RPMI7951 (cell line): ENCODE measurements around the gene RXRA. TPM values are rescaled to one million over a fixed set of nuclear protein-coding genes. Genes with fewer than 3 reads are reported as not detected.

Source experiments
- DNase-seq: peaks from one replicate; pipeline ENCODE4 v3.0.0-alpha.2; 2012; ENCODE audit warnings: low read depth
- total RNA-seq: library from RNA; depleted of rRNA; stranded (reverse); fragments of >200 nt; shearing (Covaris generic); gene quantifications from 2 replicates; pipeline ENCODE4 v1.2.3, GENCODE V29; 2014

RXRA gene
- total RNA-seq, 1 experiment from 2014 or later = 3.5 TPM

DNA sequence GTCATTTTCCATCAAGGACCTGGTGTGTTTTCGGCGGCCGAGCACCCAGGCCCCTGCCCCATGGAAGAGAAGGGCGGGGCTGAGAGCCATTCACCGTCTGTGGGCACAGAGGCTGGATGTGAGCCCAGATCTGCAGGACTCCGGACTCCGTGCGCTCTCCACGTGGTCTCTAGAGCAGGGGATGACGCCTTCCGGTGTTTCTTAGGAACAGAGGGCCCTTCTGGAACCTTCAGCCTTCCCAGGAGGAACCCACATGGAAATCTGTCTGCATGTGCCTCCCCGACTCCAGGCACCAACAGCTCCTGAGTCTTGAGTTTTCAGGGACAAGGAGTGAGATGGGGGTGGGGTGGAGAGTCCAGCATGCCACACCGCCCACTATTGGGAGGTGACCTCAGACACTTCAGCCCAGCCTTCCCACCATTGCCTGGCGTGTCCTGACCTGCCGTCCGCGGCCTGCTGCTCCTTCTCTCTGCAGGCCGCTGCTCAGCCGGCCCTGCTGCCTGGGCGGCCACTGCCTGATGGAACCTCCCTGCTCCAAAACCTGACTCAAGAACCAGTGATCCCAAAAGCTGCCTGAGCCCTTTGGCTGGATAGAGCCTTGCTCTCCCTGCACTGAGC lies 2.4 kb upstream of the RXRA start:
- peak; percentile 16 for DNase-seq

GRCh38 chr9:134324359-134325095 lies 1.7 kb upstream of the RXRA start:
- DNase-seq = peak; percentile 37

GRCh38 chr9:134325096-134325812 lies 1.0 kb upstream of the RXRA start:
- DNase-seq = peak; percentile 40

GRCh38 chr9:134326724-134327601 lies 708 bp downstream of the RXRA start:
- DNase-seq = peak; percentile 45

DNA sequence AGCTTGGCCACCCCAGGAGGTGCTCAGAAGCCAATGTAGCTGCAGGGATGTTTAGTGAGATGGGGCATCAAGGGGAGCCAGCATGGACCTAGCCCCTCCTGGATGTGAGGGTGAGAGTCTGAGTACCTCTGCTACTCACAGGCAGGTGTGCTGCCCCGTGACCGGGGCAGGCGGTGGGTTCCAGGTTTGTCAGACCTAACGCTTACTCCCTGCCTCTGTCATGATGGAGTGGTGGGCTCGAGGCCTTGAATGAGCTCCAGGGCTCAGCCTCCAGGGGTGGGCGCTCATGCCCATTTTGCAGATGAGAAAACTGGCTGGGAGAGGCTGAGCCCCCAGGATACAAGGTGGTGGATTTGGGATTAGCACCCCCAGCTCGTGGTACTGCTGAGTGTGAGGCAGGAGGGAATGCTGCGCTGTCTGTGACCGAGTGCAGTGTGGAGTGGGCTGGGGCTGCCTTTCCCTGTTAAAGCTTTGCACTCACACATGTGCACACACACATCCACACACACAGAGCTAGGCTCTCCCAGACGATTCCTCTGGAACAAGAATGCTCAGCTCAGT lies 1.5 kb downstream of the RXRA start:
- no peak for DNase-seq

DNA sequence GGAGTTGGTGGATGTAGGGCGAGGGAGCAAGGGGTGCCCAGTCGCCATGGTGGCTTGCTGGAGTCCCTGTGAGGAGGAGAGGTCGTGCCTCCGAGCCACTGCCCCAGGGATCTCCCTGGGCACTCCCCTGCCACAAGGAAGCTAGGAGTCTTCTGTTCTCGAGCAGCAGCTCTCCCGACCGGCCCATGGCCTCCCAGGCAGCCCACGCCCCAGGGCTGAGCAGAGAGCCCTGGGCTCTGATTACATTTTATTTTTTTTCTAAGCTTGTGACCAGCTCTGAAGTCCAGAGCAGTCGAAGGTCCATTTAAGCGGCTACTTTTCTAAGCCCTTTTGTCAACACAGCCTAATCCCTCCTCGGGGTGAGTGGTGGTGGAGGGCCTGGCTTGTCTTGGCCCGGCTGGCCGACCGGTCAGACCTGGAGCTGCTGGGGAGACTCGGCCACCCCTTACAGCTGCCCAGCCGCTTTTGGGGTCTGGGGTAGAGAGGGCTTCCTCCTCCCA lies 2.1 kb downstream of the RXRA start:
- DNase-seq = no peak

GRCh38 chr9:134328841-134329575 lies 2.8 kb downstream of the RXRA start:
- no peak for DNase-seq

DNA sequence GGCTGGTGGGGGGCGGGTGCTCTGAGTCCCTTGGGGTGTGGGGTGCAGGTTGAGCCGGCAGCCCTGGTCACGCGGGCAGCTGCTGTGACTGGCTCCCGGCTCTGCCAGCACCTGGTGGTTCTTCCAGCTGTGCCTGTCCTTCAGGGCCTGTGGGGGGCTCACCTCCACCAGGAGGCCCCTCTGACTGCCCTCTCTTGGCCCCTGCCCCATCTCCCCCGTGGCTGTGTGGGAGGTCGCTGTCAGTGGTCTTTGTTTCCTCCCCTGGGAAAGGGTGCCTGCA lies 3.3 kb downstream of the RXRA start:
- DNase-seq = no peak

- no peak for DNase-seq
These were observed 3.6 kb downstream of the RXRA start for GRCh38 chr9:134329886-134330285.

DNA sequence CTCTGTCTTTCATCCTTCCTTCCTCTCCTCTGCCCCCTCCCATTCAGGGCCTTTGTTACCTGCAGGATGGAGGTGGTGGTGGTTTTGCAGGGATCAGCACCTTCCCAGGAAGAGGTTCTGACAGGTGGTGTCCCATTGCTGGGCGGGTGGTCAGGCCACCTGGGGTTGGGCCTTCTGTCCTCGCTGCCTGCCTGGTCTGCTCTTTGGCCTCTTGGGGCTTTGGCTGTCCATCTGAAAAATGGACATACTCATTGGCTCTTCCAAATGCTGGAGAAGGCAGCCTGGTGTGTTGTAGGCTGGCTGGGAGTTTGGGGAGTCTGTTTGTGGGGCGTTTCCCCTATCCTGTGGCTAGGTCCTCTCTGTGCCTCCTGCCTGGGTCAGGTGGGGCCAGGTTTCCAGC lies 4.3 kb downstream of the RXRA start:
- no peak for DNase-seq

DNA sequence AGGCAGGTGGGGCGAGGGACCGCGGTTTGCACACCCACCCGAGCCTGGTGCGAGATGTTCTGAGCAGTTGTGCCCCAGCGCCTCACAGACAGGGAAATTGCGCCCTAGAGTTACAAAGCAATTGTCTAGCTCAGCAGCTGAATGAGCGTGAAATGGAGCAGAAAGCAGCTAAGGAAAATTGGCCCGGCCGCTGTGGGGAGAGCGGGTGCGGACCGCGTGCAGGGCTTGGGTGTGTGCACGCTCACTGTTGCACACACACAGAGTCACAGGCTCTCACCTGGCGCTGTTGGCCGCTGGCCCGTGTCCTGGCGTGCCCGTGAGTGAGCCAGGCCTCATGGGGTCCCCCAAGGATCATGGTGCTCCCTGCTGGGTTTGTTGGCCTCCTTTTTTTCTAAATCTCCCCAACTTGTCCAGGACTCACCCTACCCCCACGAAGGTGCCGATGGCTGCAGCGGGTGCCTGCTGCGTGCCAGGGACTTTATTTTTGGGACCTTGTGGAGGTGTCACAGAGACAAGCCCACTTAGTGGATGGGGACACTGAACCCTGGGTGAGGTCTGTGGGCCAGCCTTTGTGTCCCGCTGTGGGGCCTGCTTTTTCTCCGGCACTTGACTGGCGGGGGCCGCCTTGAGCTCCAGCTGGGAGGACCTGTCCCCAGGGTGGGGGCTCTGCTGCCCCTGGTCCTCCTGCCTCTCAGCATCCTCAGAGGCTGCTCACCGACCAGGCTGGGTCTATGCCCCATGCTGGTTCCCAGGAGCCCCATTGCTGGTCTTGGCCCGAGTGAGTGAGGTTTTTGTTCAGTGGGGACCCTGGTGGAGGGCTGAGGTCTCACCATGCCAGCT lies 5.2 kb downstream of the RXRA start:
- no peak for DNase-seq

DNA sequence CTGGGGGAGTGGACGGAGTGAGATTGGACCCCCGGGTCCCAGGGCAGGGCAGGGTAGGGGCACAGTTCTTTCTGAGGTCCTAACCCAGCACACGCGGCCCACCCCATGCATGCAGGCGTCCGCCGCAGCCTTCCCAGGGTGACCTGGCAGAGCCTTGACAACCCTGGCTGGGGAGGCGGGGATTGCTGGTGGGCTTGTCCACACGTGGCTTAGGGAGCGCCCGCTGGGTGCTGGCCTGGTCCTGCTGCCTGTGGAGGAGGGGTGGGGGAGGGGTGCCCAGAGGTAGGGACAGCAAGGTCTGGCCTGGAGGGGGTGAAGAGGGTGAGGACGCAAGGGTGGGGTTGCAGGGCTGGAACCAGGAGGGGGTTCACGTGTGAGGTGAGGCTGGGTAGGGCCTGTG lies 6.0 kb downstream of the RXRA start:
- DNase-seq = no peak

DNA sequence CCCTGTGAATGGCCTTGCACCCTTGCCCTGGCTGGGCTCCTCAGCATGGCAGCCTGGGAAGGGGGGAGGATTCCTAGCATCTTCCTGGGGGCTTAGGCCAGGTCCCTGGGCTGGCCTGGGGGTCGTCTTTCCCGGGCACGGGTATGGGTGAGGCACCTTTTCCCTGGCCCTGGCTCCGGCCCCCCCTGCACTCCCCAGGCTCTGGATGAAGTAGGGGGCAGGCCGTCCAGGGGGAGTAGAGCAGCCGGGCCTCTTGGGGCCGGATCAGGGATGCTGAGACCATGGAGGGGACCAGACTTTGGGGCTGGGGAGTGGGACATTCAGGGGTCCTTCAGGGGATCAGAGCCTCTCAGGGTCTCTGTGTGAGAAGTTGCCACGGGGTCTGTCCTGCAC lies 6.6 kb downstream of the RXRA start:
- no peak for DNase-seq

GRCh38 chr9:134333234-134333873 lies 7.1 kb downstream of the RXRA start:
- DNase-seq = no peak

DNA sequence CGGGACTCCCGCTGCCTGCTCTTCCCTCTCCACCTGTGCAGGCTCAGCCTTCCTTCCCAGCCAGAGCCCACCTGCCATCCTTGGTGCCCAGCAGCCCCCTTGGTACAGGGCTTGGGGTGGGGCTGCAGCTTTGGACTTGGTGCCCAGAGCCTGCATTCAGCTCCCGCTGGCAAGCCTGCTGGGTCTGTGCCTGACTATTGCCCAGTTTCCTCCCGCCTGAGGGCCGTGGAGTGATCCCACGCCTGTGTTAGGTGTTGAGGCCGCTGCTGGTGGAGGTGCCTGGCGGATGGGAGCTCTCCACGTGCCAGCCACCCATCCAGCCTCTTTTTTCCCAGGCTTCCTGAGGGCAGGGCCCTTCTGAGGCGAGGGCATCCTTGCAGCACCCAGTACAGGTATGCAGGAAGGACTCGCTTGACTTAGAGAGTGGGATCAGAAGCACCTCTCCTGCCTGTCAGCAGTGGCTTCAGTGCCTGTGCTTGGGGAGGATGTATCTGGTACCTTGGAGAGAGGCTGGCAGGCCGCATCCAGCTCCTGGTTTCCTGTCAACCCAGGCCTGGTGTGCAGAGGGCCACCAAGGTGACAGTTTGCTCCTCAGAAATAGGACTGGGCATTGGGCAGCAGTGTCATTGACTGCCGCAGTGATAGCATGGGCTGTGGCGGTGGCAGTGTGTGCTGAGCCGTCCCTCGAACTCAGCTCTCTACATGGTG lies 7.8 kb downstream of the RXRA start:
- no peak for DNase-seq

DNA sequence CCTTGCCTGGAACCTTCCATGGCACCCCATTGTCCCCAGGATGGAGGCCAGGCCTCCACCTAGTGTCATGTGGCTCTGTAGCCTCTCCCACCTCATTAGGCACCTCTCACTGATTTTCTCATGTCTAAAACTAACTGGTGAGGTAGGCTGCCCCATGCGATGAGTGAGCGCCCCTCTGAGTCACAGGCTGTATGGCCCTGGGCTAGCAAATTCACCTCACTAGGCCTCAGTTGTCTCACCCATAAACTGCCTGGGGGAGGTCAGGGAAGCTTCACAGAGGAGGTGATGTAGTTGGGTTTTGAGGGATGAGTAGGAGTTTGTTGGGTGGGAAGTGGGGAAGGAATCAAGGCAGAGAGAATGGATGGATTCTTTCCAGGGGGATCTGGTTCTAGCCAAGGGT lies 8.8 kb downstream of the RXRA start:
- DNase-seq = peak; percentile 45

DNA sequence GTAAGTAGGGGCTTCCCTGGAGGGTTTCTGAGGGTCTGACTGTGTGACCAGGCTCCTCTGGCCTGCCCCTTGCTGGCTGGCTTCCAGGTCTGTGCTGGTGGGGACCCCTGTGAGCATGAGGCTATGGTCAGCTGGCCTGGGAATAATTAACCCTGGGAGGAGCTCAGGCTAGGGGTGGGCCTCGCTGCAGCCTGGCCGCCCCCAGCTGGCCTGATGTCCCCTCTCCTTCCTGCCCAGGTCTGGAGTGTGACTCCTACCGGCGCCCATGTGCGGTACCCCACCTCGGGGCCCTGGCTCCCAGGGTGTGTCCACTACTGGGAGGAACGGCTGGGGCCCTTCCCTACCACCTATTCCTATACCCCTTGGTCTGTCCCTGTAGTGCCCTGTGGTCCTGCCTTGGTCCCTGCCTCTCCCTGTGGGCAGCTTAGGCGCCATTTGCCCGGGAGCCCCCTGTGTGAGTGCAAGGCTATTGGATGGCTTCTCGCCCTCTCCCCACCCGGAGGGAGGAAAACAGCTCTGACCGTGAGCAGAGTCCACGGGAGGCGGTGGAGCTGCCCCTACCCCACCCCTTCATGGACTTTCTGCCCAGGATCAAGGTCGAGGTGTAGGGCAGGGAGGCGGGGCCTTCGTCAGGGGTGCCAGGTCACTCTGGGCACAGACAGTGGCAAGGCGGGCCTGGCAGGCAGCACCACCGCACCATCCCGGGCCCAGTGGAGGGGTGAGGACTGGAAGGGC lies 9.4 kb downstream of the RXRA start:
- DNase-seq = no peak

GRCh38 chr9:134336228-134336627 lies 10.0 kb downstream of the RXRA start:
- DNase-seq = no peak
